K562 (cell line): ENCODE measurements around the gene NCOA6. TPM values are rescaled to one million over a fixed set of nuclear protein-coding genes. Genes with fewer than 3 reads are reported as not detected.

ENCODE experiments used
- ATAC-seq: fragments of 200-7000 bp; cut with Tn5 transposase; 3 replicates; pipeline ENCODE4 v1.9.1; 2020; ENCODE audit warnings: moderate library complexity
- BruUV-seq: library from RNA; stranded (reverse); fragments of 400-500 nt; replicated peaks from 2 replicates; lab custom pipeline; 2021; lab: Mats Ljungman, UMichigan
- CTCF ChIA-PET: fragments of 300-600 bp; formaldehyde crosslinking; extraction: SDS; loops from one replicate; lab custom pipeline; 2021; ENCODE audit warnings: low intra/inter-chr PET ratio; lab: Yijun Ruan, JAX
- POLR2A ChIA-PET: fragments of 300-600, 350-650 bp; sonication (Branson Sonifier 250); formaldehyde crosslinking; extraction: SDS; loops from one replicate; lab custom pipeline; 2021; ENCODE audit warnings: antibody characterized with exemption, inconsistent platforms; lab: Yijun Ruan, JAX
- DNase-seq, 4 experiments: peaks; one replicate each; pipeline versions ENCODE4 v3.0.0 to v3.0.0-alpha.2; 2011 to 2018; ENCODE audit warnings: low spot score in 3 of 4, mixed read lengths in 3 of 4; ENCODE audit errors: extremely low read depth in 1 of 4
- FAIRE-seq: peaks from 2 replicates; lab custom pipeline; 2011; peaks lifted over from hg19 to GRCh38; lab: Jason Lieb, UNC
- H2AFZ ChIP-seq: 2 replicates; pipeline ENCODE4 v1.6.0; 2011; ENCODE audit warnings: low read depth, low read length, control low read depth, inconsistent platforms
- H3K27ac ChIP-seq: fragments of 200-600 bp; 3 replicates; pipeline ENCODE4 v1.8.0; 2011; ENCODE audit warnings: low read depth, mild to moderate bottlenecking, control low read depth, inconsistent platforms, low read length, moderate library complexity, mixed read lengths; ENCODE audit errors: extremely low read depth
- H3K27me3 ChIP-seq, 2 experiments: fragments of 300-600 bp in 1 of 2; 2 replicates in 1 of 2; 3 replicates in 1 of 2; pipeline versions ENCODE4 v1.6.0 to v1.8.0; 2011; ENCODE audit warnings: inconsistent platforms in 2 of 2, low read length in 2 of 2, mild to moderate bottlenecking in 1 of 2, mixed read lengths in 1 of 2, moderate library complexity in 1 of 2; ENCODE audit not compliant: control insufficient read depth in 2 of 2, insufficient read depth in 2 of 2
- H3K36me3 ChIP-seq: fragments of 300-600 bp; 3 replicates; pipeline ENCODE4 v1.8.0; 2011; ENCODE audit warnings: mild to moderate bottlenecking, low read length, inconsistent platforms; ENCODE audit not compliant: control insufficient read depth, insufficient read depth
- H3K4me1 ChIP-seq, 2 experiments: fragments of 200-600 bp in 1 of 2; replicated peaks in 1 of 2; 2 replicates in 1 of 2; 3 replicates in 1 of 2; pipeline versions ENCODE4 v1.5.1 to v1.8.0; 2011; ENCODE audit warnings: inconsistent platforms in 2 of 2, low read length in 2 of 2, mild to moderate bottlenecking in 1 of 2, mixed read lengths in 1 of 2, moderate library complexity in 1 of 2; ENCODE audit not compliant: control insufficient read depth in 2 of 2, insufficient read depth in 2 of 2
- H3K4me2 ChIP-seq: 2 replicates; pipeline ENCODE4 v1.6.1; 2011; ENCODE audit warnings: low read length, control low read depth, inconsistent platforms, mixed read lengths; ENCODE audit not compliant: insufficient read depth
- H3K4me3 ChIP-seq: fragments of 200-600 bp; sonication (generic), shearing (Covaris generic); 2 replicates; pipeline ENCODE4 v1.5.1; 2016; ENCODE audit warnings: control low read depth, inconsistent platforms
- H3K79me2 ChIP-seq: fragments of 200-600 bp; 3 replicates; pipeline ENCODE4 v1.8.0; 2011; ENCODE audit warnings: low read length, inconsistent platforms; ENCODE audit not compliant: control insufficient read depth, insufficient read depth
- H3K9ac ChIP-seq, 2 experiments: 2 replicates each; pipeline versions ENCODE4 v1.6.0 to v1.6.1; 2011; ENCODE audit warnings: low read depth in 2 of 2, low read length in 2 of 2, control low read depth in 1 of 2, inconsistent platforms in 1 of 2, mild to moderate bottlenecking in 1 of 2, mixed read lengths in 1 of 2; ENCODE audit not compliant: insufficient read depth in 1 of 2
- H3K9me1 ChIP-seq: one replicate; pipeline ENCODE4 v1.6.0; 2011; ENCODE audit warnings: inconsistent platforms, mild to moderate bottlenecking, low read length, moderate library complexity; ENCODE audit not compliant: control insufficient read depth, insufficient read depth
- H3K9me3 ChIP-seq: replicated peaks from 2 replicates; pipeline ENCODE4 v1.5.1; 2011; ENCODE audit warnings: low read depth, low read length, inconsistent platforms; ENCODE audit not compliant: control insufficient read depth, insufficient read depth
- H4K20me1 ChIP-seq: replicated peaks from 2 replicates; pipeline ENCODE4 v1.6.1; 2011; ENCODE audit warnings: low read length, inconsistent platforms, mixed read lengths; ENCODE audit not compliant: control insufficient read depth, insufficient read depth
- ADNP ChIP-seq: fragments of 200-800 bp; sonication (Bioruptor generic); IDR thresholded peaks from 2 replicates; pipeline ENCODE4 v1.6.1; 2016; ENCODE audit warnings: missing genetic modification characterization, missing compliant biosample characterization
- ARID4B ChIP-seq: sonication (generic); formaldehyde crosslinking; IDR thresholded peaks from 2 replicates; pipeline ENCODE4 v1.8.0; 2022; ENCODE audit warnings: mild to moderate bottlenecking, missing genetic modification reagents
- ATF7 ChIP-seq: fragments of 450-650 bp; IDR thresholded peaks from 2 replicates; pipeline ENCODE4 v1.7.1; 2014; ENCODE audit warnings: mild to moderate bottlenecking, moderate library complexity
- BCOR ChIP-seq: fragments of 450-650 bp; IDR thresholded peaks from 2 replicates; pipeline ENCODE4 v1.6.1; 2016
- FOXA3 ChIP-seq, 2 experiments: fragments of 450-650 bp in 1 of 2; sonication (generic) in 1 of 2; formaldehyde crosslinking; IDR thresholded peaks in 1 of 2; conservative IDR thresholded peaks in 1 of 2; 2 replicates each; pipeline versions ENCODE4 v1.4.0 to v1.8.0; 2020 to 2022; ENCODE audit warnings: mild to moderate bottlenecking in 2 of 2, missing genetic modification reagents in 1 of 2
- FOXK2 ChIP-seq, 2 experiments: fragments of 450-650 bp; IDR thresholded peaks in 1 of 2; conservative IDR thresholded peaks in 1 of 2; 2 replicates each; pipeline ENCODE4 v1.6.1; 2016; ENCODE audit warnings: low read depth in 2 of 2, mild to moderate bottlenecking in 1 of 2
- GABPA ChIP-seq: fragments of 200-800 bp; sonication (Bioruptor generic); conservative IDR thresholded peaks from 2 replicates; pipeline ENCODE4 v1.6.1; 2016; ENCODE audit warnings: low read depth, missing genetic modification characterization, missing compliant biosample characterization
- HDAC2 ChIP-seq: fragments of 450-650 bp; IDR thresholded peaks from 2 replicates; pipeline ENCODE4 v1.6.1; 2016; ENCODE audit warnings: mild to moderate bottlenecking
- HIVEP1 ChIP-seq: fragments of 250-450 bp; sonication (Bioruptor Pico); IDR thresholded peaks from 2 replicates; pipeline ENCODE4 v1.4.0; 2020; ENCODE audit warnings: mild to moderate bottlenecking
- KDM1A ChIP-seq, 2 experiments: fragments of 450-650 bp; IDR thresholded peaks; 2 replicates each; pipeline ENCODE4 v1.6.1; 2016; ENCODE audit warnings: mild to moderate bottlenecking in 2 of 2
- LCOR ChIP-seq: sonication (generic); formaldehyde crosslinking; IDR thresholded peaks from 2 replicates; pipeline ENCODE4 v1.8.0; 2022; ENCODE audit warnings: mild to moderate bottlenecking, missing genetic modification reagents
- NBN ChIP-seq: fragments of 450-650 bp; IDR thresholded peaks from 2 replicates; pipeline ENCODE4 v1.6.1; 2016; ENCODE audit warnings: low read depth, mild to moderate bottlenecking
- NFE2 ChIP-seq: IDR thresholded peaks from 2 replicates; pipeline ENCODE4 v1.6.1; 2014; ENCODE audit warnings: antibody characterized with exemption, low read depth
- NR2C1 ChIP-seq, 2 experiments: fragments of 450-650 bp; IDR thresholded peaks; 2 replicates each; pipeline ENCODE4 v1.6.1; 2017; ENCODE audit warnings: mild to moderate bottlenecking in 2 of 2, antibody characterized with exemption in 1 of 2, inconsistent platforms in 1 of 2, missing compliant biosample characterization in 1 of 2, missing genetic modification characterization in 1 of 2
- PTBP1 ChIP-seq: fragments of 200-400 bp; formaldehyde crosslinking; IDR thresholded peaks from 2 replicates; pipeline ENCODE4 v1.6.1; 2017; ENCODE audit warnings: low read depth, low read length
- SMARCA4 ChIP-seq: fragments of 450-650 bp; IDR thresholded peaks from 2 replicates; pipeline ENCODE4 v1.6.1; 2016
- ZFX ChIP-seq: sonication (generic); formaldehyde crosslinking; IDR thresholded peaks from 2 replicates; pipeline ENCODE4 v1.8.0; 2022; ENCODE audit warnings: mild to moderate bottlenecking, missing genetic modification reagents, moderate library complexity
- ZNF121 ChIP-seq: sonication (generic); formaldehyde crosslinking; conservative IDR thresholded peaks from 2 replicates; pipeline ENCODE4 v1.8.0; 2022; ENCODE audit warnings: missing genetic modification reagents
- ZNF146 ChIP-seq: IDR thresholded peaks from one replicate; pipeline ENCODE4 v1.6.1; 2018; ENCODE audit warnings: missing compliant biosample characterization; ENCODE audit not compliant: unreplicated experiment
- ZNF239 ChIP-seq: fragments of 250-450 bp; sonication (Bioruptor Pico); IDR thresholded peaks from 2 replicates; pipeline ENCODE4 v1.4.0; 2020; ENCODE audit warnings: mild to moderate bottlenecking
- ZNF24 ChIP-seq: fragments of 450-650 bp; IDR thresholded peaks from 2 replicates; pipeline ENCODE4 v1.6.1; 2016
- WGBS: fragments of 100-300 bp; shearing (Covaris generic); methylation state at CpG from one replicate; pipeline ENCODE4 v1.1.6; 2016; ENCODE audit warnings: low coverage, mixed read lengths; ENCODE audit not compliant: insufficient coverage; ENCODE audit errors: missing lambda C conversion rate; 5-methylcytosine and 5-hydroxymethylcytosine counted together
- in situ Hi-C: fragments of 300-500 bp; cut with MboI; formaldehyde crosslinking; loops from 4 replicates; pipeline ENCODE4 v1.15.0; 2018; ENCODE audit warnings: inconsistent platforms, mixed read lengths
- intact Hi-C: fragments of 100-400 bp; cut with micrococcal nuclease; formaldehyde crosslinking; loops from 2 replicates; pipeline ENCODE4 v1.14.2; 2022
- polyA plus RNA-seq, 8 experiments: library from polyadenylated mRNA; depleted of rRNA in 4 of 8; stranded (reverse) in 5 of 8; unstranded in 3 of 8; fragments of >200 nt; fragmentation: Nextera tagmentation in 2 of 8; fragmentation: Illumina TruSeq in 1 of 8; extraction: Ambion mirVana in 2 of 8; extraction: Trizol in 1 of 8; gene quantifications; 2 replicates each; pipeline versions ENCODE4 v1.2.1 to v1.2.3, GENCODE V29; 2011 to 2014; ENCODE audit warnings: inconsistent platforms in 1 of 8, missing spikeins in 1 of 8
- total RNA-seq, 7 experiments: library from RNA; depleted of rRNA in 6 of 7; stranded (reverse); fragments of >200 nt in 6 of 7; fragmentation: Illumina TruSeq in 2 of 7; extraction: Trizol in 2 of 7; gene quantifications; 2 replicates each; pipeline versions ENCODE4 v1.2.1 to v1.2.3, GENCODE V29; 2011 to 2021; ENCODE audit warnings: low replicate concordance in 1 of 7

Gene NCOA6
- total and polyA plus RNA-seq, 9 of the 15 experiments (the other 6 are each of a cell fraction or from before 2014, with no cell fraction given) = 6.1 to 25.0 (median 9.5) TPM

- in situ Hi-C loops (no loop called here), intact Hi-C loops (no loop called here)
- TF ChIP-seq BCOR (peak; percentile 77; the same call in 1 of the 2 replicates), NFE2 (0 out of 2 replicates have a peak, but pooled peaks have one; percentile 19), PTBP1 (no peak), GABPA (tag) (0 out of 2 replicates have a peak, but pooled peaks have one; percentile 15), SMARCA4 (peak; percentile 30; the same call in 1 of the 2 replicates), FOXK2 (conservative IDR thresholded peaks at IDR 0.05 in 1 of 2, IDR thresholded peaks at IDR 0.05 in 1 of 2; ENCODE audit: low read depth in 2 of 2) (peak in 1 of 2 experiments; percentile 47; a peak in 1 of 4 replicates), KDM1A (IDR thresholded peaks at IDR 0.05) (peak in 1 of 2 experiments; percentile 67; a peak in 2 of 4 replicates), ZFX (CRISPR knock-in tag) (peak; percentile 38; the same call in 1 of the 2 replicates), ADNP (tag) (0 out of 2 replicates have a peak, but pooled peaks have one; percentile 40), ZNF121 (CRISPR knock-in tag) (0 out of 2 replicates have a peak, but pooled peaks have one; percentile 14), ZNF146 (CRISPR knock-in tag) (no peak), NR2C1 (IDR thresholded peaks at IDR 0.05) (no peak), NR2C1 (tag; IDR thresholded peaks at IDR 0.05) (peak; percentile 28; the same call in 1 of the 2 replicates), ARID4B (CRISPR knock-in tag) (no peak), NBN (no peak), ATF7 (0 out of 2 replicates have a peak, but pooled peaks have one; percentile 10), HIVEP1 (CRISPR knock-in tag) (no peak), HDAC2 (0 out of 2 replicates have a peak, but pooled peaks have one; percentile 38), ZNF239 (CRISPR knock-in tag) (peak; percentile 71), ZNF24 (peak; percentile 42; the same call in 1 of the 2 replicates), LCOR (no peak), FOXA3 (CRISPR knock-in tag; conservative IDR thresholded peaks at IDR 0.05 in 1 of 2, IDR thresholded peaks at IDR 0.05 in 1 of 2) (peak in 1 of 2 experiments; percentile 39; a peak in 1 of 4 replicates)
Measured at GRCh38 chr20:34689486-34689885, 136.0 kb downstream of the NCOA6 start.

More at GRCh38 chr20:34689486-34689885, 136.0 kb downstream of the NCOA6 start:
- CTCF ChIA-PET = no interaction called here
- FAIRE-seq (peak; percentile 82), ATAC-seq (peak; percentile 31; the same call in 1 of the 3 replicates), DNase-seq (no peak)
- H4K20me1 ChIP-seq = no peaks in the 10 kb centered on the region
- H3K4me1 ChIP-seq = peaks cover 0 to 8% of the 10 kb centered on the region in 2 experiments; a peak in 3 of 5 replicates
- BruUV-seq = no TSS peak
- no peak overlapping the region for H3K27ac ChIP-seq
- no peak overlapping the region for H3K4me2 ChIP-seq
- H3K27me3 ChIP-seq = no peaks in the 10 kb centered on the region
- no peaks in the 10 kb centered on the region for H3K79me2 ChIP-seq
- no peak overlapping the region; the same call in 1 of the 2 replicates for H2AFZ ChIP-seq
- no peak overlapping the region for H3K4me3 ChIP-seq
- POLR2A ChIA-PET = interaction anchor here (0.6 to 3.0 kb wide), 5 partner anchors 12 to 1515 kb away, joined by 3 to 16 read pairs (median 6); partner anchors contain the start of genes PIGU and TP53INP2
- H3K9me3 ChIP-seq = no peaks in the 10 kb centered on the region
- no peaks in the 10 kb centered on the region for H3K36me3 ChIP-seq
- H3K9ac ChIP-seq = no peak overlapping the region
- 20% methylated on average over 2 of the region's 2 CpGs for WGBS
- H3K9me1 ChIP-seq = no peaks in the 10 kb centered on the region
